T47D (cell line): ENCODE data around the gene NEUROG1.

Experiments
- DNase-seq, 2 experiments: peaks; one replicate each; pipeline versions ENCODE4 v3.0.0 to v3.0.0-alpha.2; 2011 to 2012; ENCODE audit warnings: low read depth in 1 of 2, low spot score in 1 of 2
- JUND ChIP-seq: IDR thresholded peaks from 2 replicates; pipeline ENCODE4 v1.6.1; 2012; ENCODE audit warnings: low read depth
- in situ Hi-C: cut with HindIII; loops from 2 replicates; pipeline ENCODE4 v1.10.0; 2016; ENCODE audit warnings: low sequenced_read_pairs, low pct_unique_long_range_greater_than_20kb

The NEUROG1 gene, protein sequence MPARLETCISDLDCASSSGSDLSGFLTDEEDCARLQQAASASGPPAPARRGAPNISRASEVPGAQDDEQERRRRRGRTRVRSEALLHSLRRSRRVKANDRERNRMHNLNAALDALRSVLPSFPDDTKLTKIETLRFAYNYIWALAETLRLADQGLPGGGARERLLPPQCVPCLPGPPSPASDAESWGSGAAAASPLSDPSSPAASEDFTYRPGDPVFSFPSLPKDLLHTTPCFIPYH

DNA sequence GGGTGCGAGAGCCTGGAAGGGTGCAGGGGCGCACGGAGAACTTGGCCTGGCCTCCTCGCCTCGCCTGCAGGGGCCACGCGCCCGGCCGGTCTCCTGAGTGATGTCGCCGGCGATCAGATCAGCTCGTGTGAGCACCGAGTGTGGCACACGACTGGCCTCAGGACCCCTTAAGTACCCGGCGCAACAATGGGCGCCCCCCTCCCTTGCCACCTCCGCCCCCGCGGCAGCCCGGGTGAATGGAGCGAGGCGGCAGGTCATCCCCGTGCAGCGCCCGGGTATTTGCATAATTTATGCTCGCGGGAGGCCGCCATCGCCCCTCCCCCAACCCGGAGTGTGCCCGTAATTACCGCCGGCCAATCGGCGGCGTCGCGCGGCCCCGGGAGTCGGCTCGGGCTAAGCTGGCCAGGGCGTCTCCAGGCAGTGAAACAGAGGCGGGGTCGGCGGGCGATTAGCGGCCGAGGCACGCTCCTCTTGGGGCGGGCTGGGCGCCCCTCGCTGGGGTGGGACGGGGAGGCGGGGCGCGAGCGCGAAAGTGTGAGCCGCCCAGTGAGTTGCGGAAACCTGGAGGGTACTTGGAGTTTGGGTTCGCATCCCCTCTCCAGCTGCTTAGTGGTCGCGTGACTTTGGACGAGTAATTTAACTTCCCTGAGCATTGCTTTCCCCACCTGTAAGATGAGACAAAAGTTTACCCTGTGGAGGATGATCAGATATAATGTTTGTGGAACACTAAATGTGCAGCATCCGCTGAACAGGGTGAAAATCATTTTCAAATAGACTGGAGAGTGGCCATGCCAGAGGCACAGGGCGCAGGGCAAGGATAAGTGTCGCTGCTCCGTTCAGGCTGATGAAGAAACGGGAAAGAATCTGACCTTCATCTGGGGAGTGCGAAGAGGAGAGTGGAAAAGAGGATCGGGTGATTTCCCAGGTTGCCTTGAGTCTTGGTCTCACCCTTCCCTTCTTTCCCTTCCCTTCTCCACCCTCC is at the start of gene NEUROG1:
TSS of gene NEUROG1 (minus strand) at position 145 of the 982 bp plus-strand sequence. CDS start 274 bp downstream, outside the sequence.
- in situ Hi-C loops = no loop called here
- TF ChIP-seq JUND = no peak
- peak in 1 of 2 experiments; percentile 22 for DNase-seq

DNA sequence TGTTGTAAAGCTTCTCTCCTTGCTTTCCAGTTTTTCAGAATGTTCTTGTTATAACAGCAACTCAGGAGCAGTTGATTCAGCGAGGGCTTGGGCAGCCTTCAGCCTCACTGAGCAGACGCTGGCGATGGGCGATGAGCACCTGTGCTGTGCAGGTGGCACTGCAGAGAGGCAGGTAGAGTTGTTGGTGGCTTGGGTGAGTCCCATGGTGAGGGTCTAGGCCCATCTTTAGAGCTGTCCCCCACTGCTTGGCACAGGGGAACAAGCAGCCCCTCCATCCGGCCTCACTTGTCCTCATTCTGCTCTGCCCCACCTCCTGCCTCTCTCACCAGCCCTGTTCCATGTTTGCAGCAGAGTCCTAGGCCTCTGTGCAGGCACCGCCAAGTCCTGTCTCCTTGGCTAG is 49.2 kb upstream of the NEUROG1 start:
- DNase-seq = no peak
- TF ChIP-seq JUND = no peak
- in situ Hi-C loops = no loop called here

DNA sequence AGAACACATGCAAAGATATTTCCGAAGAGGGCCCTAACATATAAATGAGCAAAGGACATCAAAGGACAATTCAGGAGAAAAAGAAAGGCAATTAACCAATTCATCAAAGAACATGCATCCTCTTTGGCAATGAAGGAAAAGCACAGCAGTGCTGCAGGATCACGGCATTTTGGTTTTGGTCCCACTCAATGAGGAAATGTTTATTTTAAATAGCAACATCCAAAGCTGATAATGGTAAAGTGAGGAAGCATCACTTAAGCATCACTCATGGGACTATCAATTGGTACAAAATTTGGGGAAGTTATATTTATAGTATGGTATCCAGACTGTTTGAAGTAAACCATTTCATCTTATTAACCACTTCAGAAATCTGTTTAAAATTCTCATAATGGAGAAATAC is 48.5 kb upstream of the NEUROG1 start:
- TF ChIP-seq JUND = no peak
- DNase-seq = no peak
- in situ Hi-C loops = no loop called here

DNA sequence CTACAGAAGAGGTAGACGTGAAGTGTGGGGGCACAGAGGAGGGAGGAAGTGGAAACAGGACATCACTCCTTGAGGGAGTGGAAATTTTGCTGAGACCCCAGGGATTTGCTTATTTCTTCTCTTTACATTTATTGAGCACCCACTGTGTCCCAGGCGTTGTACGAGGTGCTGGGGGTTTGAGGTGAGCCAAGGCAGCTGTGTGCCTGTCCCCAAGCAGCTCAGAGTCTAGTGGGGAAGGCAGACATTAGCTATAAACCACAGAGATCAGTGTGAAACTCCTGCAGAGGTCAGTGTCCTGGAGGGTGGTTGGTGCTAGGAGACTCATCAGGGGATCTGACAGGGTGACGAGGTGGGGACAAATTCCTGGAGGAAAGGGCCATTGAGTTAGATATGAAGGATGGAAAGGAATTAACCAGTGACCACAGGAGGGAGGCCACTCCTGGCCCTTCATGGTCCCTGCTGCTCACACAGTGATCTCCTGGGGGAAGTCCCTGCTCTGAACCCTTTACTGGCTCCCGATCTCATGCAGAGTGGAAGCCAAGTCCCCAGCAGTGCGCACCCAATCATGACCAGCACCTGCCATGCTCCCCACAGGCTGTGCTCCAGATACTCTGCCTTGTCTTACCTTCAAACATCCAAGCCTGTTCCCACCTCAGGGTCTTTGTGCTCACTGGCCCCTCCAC is 46.5 kb upstream of the NEUROG1 start:
- DNase-seq = no peak
- in situ Hi-C loops = no loop called here
- TF ChIP-seq JUND = no peak

DNA sequence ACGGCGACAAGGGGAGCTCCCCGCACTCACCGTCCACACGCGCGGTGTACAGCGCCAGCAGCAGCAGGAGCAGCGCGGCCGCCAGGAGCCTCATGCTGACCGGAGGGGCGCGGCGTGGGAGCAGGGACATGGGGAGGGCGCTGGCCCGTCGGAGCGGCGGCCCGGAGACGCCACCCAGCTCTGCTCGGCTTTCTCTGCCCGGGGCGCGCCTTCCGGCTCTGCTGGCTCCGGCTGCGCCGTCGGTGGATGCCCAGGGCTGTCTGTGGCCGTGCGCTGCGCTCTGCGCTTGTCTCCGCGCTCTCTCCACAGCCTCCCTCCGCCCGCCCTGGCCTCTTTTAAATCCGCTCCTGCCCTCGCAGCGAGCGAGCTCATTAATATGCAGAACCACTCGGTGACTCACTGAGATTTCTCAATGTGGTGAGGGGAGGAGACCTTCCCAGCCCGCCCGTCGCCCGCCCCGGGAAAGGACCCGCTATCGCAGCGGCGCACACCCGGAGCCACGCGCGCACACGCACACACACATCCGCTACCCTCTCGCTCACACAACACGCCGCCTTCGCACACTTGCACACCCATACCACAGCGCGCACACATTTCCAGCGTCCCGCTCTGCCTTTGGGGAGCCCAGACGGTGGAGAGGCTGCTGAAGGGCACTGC is 43.0 kb upstream of the NEUROG1 start, which contains the start of gene CXCL14:
TSS of gene CXCL14 (minus strand) at position 307 of the 657 bp plus-strand sequence. CDS start at position 94, 213 bp downstream.
- no peak for DNase-seq
- in situ Hi-C loops = no loop called here
- TF ChIP-seq JUND = no peak

DNA sequence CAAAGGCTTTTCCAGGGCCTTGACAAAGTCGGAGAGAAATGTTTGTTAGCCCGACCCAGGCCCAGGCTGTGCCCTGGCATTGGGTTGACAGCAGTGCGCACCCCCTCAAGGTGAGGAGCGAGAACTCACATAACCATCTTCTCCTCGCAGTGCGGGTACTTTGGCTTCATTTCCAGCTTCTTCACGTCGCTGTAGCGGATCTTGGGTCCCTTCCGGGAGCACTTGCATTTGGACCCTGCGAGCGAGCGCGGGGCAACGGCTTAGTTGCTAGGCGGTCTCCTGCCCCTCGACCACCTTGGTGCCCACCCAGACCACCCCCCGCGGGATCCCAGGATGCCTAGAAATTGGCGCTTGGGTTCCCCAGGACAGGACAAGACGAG is 42.5 kb upstream of the NEUROG1 start:
- in situ Hi-C loops = no loop called here
- no peak for TF ChIP-seq JUND
- DNase-seq = no peak

DNA sequence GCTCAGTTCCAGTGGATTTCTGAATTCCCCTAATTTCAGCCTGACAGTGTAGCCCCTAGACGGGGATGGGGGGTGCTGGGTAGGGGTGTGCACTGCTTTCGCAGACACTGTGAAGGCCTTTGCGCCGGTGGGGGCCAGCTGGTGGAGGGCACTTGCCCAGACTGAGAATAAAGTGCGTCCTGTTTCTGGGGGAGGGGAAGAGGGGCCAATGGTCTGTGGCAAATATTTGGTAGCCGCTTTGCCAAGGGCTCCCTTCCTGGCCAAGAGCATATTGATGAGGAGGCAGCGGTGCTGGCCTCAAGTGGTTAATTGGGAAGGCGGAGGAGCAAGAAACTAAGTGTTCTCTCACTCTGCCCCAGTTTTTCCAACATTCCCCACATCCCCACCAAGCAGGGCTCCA is 41.7 kb upstream of the NEUROG1 start:
- no peak for DNase-seq
- in situ Hi-C loops = no loop called here
- TF ChIP-seq JUND = no peak

DNA sequence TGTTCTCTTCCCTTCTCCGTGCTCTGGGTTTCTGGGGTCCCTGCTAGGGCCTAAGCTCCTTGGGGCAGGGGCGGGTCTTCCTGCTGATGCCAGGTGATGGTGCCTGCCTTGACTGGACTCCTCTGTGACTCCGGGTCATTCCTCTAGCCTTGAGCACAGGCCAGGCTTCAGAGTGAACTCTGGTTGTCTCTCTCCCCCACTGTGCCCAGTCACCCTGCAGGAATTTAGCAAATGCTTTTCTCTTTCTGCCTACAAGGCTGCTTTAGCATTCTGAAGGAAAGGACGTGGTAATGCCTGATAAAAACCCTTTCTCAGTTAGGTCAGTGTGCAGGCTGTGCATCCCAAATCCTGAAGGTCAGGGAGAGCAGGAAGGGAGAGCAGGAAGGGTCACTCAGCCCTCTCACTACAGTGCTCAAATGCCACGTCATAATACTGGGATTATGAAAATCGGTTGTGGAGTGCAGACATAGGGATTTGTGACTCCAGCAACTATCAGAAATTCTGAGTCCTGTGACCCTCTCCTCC is 40.4 kb upstream of the NEUROG1 start:
- no peak for TF ChIP-seq JUND
- no peak for DNase-seq
- in situ Hi-C loops = no loop called here

DNA sequence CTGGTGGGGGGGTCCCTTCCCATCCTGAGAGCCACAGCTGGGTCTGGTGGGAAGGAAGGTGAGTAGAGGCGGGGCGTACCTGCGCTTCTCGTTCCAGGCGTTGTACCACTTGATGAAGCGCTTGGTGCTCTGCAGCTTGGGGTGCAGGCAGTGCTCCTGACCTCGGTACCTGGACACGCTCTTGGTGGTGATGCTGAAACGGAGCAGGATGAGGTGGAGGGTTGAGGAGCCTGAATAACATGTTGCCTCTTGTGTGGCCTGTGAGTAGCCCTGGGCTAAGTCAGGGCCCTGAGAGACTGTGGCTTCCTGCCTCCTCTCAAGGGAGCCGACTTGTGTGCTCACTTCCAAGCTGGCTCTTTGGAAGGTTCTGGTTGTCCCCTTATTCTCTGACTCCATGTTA is 38.7 kb upstream of the NEUROG1 start:
- in situ Hi-C loops = loop anchor here (25.0 kb wide), 1 partner anchor 263 kb away; the partner anchor contains the start of gene SLC25A48

DNA sequence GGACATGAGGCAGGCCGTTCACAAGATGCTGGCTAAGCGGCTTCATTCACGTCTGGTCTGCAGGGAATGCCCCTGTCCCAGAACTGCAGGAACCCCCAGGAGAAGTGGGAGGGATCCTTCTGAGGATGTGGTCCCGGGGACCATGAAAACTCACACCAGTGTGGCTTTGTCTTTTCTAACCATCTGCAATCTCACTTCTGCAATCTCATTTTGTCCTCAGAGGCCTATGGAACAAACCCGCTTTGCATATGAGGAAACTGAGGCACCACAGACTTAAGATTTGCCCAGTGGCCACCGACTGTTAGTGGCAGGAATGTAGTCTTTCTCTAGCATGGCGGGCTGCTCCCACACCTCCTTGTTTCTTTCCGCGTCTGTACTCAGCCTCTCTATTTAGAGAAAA is 36.1 kb upstream of the NEUROG1 start:
- TF ChIP-seq JUND = no peak
- in situ Hi-C loops = loop anchor here (25.0 kb wide), 1 partner anchor 265 kb away; the partner anchor contains the start of gene SLC25A48
- DNase-seq = no peak

More for the DNA sequence above, 38.7 kb upstream of the NEUROG1 start:
- peak in 1 of 2 experiments; percentile 32 for DNase-seq
- TF ChIP-seq JUND = no peak

DNA sequence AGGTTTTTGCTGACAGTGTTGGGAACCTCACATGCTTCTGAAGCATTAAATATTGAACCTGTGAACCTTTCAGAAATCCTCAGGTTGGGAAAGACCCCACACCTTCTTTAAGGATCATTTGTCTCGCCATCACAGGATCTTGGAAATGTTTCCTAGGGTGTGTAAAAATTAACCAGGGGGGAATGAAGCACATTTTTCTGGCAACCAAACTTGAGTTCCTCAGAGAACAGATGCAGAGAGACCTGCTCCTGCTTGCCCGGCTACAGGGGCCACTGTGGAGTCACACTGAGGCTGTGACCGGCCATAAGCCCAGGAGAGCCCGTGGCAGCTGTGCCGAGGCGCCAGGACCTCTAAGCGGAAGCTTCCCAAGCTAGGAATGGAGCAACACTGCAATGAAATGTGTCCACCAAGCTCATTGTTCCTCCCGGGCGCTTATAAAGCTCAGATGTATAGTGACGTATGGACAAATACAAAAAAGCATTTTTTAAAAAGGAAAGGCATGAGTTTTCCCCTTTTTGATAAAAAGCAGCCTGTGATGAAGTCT is 35.4 kb upstream of the NEUROG1 start:
- no peak for DNase-seq
- in situ Hi-C loops = loop anchor here (25.0 kb wide), 1 partner anchor 266 kb away; the partner anchor contains the start of gene SLC25A48
- TF ChIP-seq JUND = no peak
